HG02884 (cell line): Measurements from ENCODE around the gene KRTAP27-1.

Source experiments
- ATAC-seq: cut with Tn5 transposase; IDR thresholded peaks from one replicate; pipeline ENCODE4 v1.9.1; 2021; ENCODE audit warnings: mild to moderate bottlenecking, moderate library complexity; ENCODE audit not compliant: unreplicated experiment

Gene KRTAP27-1

DNA sequence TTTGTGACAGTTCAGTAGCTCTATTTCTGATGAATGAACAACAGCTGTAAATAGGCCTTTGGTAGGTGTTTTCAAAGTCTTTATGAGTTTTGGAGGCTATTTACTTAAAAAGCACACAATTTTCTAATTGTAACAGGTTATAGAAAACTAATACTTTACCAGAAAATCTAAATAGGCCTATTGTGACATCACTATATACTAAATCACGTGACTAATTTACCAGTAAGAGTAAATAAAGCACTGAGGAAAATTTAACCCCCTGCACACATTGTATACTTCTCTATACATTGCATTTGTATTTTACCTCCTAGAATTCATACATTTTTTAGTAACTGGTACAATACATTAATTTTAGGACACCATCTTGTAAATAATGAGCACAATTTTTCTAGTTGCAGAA is 32.4 kb downstream of the KRTAP27-1 start:
- no peak for ATAC-seq

DNA sequence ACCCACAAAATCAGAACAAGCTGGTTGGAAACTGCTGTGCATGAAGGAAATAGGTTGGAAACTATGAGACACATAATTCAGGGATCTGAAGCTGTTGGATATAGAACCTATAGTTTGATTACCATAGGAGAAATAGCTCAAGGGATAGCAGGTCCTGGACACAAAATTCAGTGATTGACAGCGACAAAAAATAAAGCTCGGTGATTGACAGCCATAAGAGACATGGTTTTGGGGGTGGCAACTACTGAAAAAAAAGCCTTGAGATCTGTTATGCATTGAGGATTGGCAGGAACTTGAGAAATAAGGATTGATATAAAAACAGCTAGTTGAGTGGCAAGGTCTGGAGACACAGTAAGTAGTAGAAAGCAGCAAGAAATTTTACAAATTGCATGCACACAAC is 48.3 kb downstream of the KRTAP27-1 start, which contains the start of gene KRTAP25-1:
Gene KRTAP25-1 (minus strand): TSS at position 300 of the 400 bp plus-strand sequence. CDS start 24 bp downstream, at position 276.
- no peak for ATAC-seq
